Lower leg skin (tissue), 4 donors: ENCODE data around the gene CAMK2D. TPM values are rescaled to one million over a fixed set of nuclear protein-coding genes. Genes with fewer than 3 reads are reported as not detected.

Source experiments
- DNase-seq, 2 donors: peaks; one replicate each; pipeline ENCODE4 v3.0.0-alpha.2; 2019; ENCODE audit warnings: low spot score in 2 of 2
- H3K4me3 ChIP-seq: fragments of 200-600 bp; sonication (generic); 2 replicates; pipeline ENCODE4 v1.5.1; 2017; ENCODE audit warnings: mild to moderate bottlenecking, low read depth; ENCODE audit not compliant: poor library complexity, severe bottlenecking
- CTCF ChIP-seq, 3 donors: fragments of 450-650 bp; IDR thresholded peaks; one replicate each; pipeline ENCODE4 v1.5.1; 2016; ENCODE audit warnings: antibody characterized with exemption in 3 of 3, mild to moderate bottlenecking in 3 of 3, moderate library complexity in 2 of 3
- POLR2A ChIP-seq, 2 donors: fragments of 450-650 bp; IDR thresholded peaks; one replicate each; pipeline ENCODE4 v1.6.1; 2016 to 2017; ENCODE audit warnings: antibody characterized with exemption in 2 of 2, mild to moderate bottlenecking in 1 of 2, moderate library complexity in 1 of 2
- WGBS, 2 donors: methylation state at CpG; one replicate each; pipeline ENCODE4 v1.1.5; 2018; 5-methylcytosine and 5-hydroxymethylcytosine counted together
- intact Hi-C: fragments of 100-400 bp; cut with DNase I; formaldehyde crosslinking; loops from one replicate; pipeline ENCODE4 v1.15.0; 2023; ENCODE audit warnings: low total_unique reads
- total RNA-seq, 4 donors: library from RNA; depleted of rRNA; stranded (reverse); fragments of >200 nt; gene quantifications; one replicate each; pipeline ENCODE4 v1.1.0, GENCODE V29; 2016

Gene CAMK2D
- total RNA-seq, 4 donors from 2014 or later, result 25.2 to 40.7 (median 32.7) TPM

GRCh38 chr4:113447769-113448168 lies 313.8 kb downstream of the CAMK2D start:
- DNase-seq, result no peak
- intact Hi-C loops, result no loop called here
- TF ChIP-seq POLR2A (IDR thresholded peaks at IDR 0.05) (no peak), CTCF (IDR thresholded peaks at IDR 0.05) (no peak)
- no peak overlapping the region for H3K4me3 ChIP-seq
- 37 to 52% methylated on average over 4 of the region's 4 CpGs for WGBS, 2 donors

- TF ChIP-seq CTCF (IDR thresholded peaks at IDR 0.05) (no peak), POLR2A (IDR thresholded peaks at IDR 0.05) (no peak)
- WGBS, 2 donors, result 93 to 94% methylated on average over 3 of the region's 3 CpGs
- no peak for DNase-seq
- intact Hi-C loops, result no loop called here
- no peak overlapping the region for H3K4me3 ChIP-seq
Observed at GRCh38 chr4:113447061-113447460, 314.5 kb downstream of the CAMK2D start.

GRCh38 chr4:113446019-113446418 lies 315.5 kb downstream of the CAMK2D start:
- TF ChIP-seq POLR2A (IDR thresholded peaks at IDR 0.05) (no peak), CTCF (IDR thresholded peaks at IDR 0.05) (no peak)
- 64 to 71% methylated on average over 4 of the region's 4 CpGs for WGBS, 2 donors
- DNase-seq, result no peak
- no peak overlapping the region for H3K4me3 ChIP-seq
- intact Hi-C loops, result no loop called here

GRCh38 chr4:113445286-113445685 lies 316.3 kb downstream of the CAMK2D start:
- DNase-seq, result peak; percentile 75 to 87
- no peak overlapping the region for H3K4me3 ChIP-seq
- no peak for TF ChIP-seq POLR2A (IDR thresholded peaks at IDR 0.05)
- TF ChIP-seq CTCF (IDR thresholded peaks at IDR 0.05), result no peak
- intact Hi-C loops, result no loop called here
- 18 to 19% methylated on average over 5 of the region's 5 CpGs for WGBS, 2 donors

- DNase-seq, result no peak
- no peak overlapping the region for H3K4me3 ChIP-seq
- TF ChIP-seq POLR2A (IDR thresholded peaks at IDR 0.05), result no peak
- TF ChIP-seq CTCF (IDR thresholded peaks at IDR 0.05), result no peak
- WGBS, 2 donors, result 40 to 67% methylated on average over 1 of the region's 1 CpG
- intact Hi-C loops, result no loop called here
Observed at GRCh38 chr4:113444386-113444785, 317.2 kb downstream of the CAMK2D start.

GRCh38 chr4:113442826-113443225 lies 318.7 kb downstream of the CAMK2D start:
- no peak for TF ChIP-seq POLR2A (IDR thresholded peaks at IDR 0.05)
- TF ChIP-seq CTCF (IDR thresholded peaks at IDR 0.05), result no peak
- intact Hi-C loops, result no loop called here
- H3K4me3 ChIP-seq, result no peak overlapping the region
- WGBS, 2 donors, result 83 to 87% methylated on average over 6 of the region's 6 CpGs
- no peak for DNase-seq
